Spleen (tissue), 7 donors: Measurements from ENCODE around the gene C16orf87.

ENCODE experiments used
- POLR2A ChIP-seq, 3 donors: fragments of 450-650 bp; IDR thresholded peaks; one replicate each; pipeline ENCODE4 v1.5.1; 2017; ENCODE audit warnings: antibody characterized with exemption in 3 of 3, mild to moderate bottlenecking in 1 of 3
- POLR2AphosphoS5 ChIP-seq, 3 donors: sonication (generic); formaldehyde crosslinking; IDR thresholded peaks; one replicate each; pipeline ENCODE4 v1.5.1; 2017; ENCODE audit warnings: antibody characterized with exemption in 3 of 3
- TF ChIP-seq, protein P1 (sequence below), 11 experiments: fragments of 200-600 bp in 7 of 11; fragments of 450-650 bp in 4 of 11; sonication (generic) in 4 of 11; IDR thresholded peaks in 8 of 11; conservative IDR thresholded peaks in 3 of 11; 1 replicate in 7 of 11; 2 replicates in 4 of 11; pipeline versions ENCODE4 v1.4.0 to v1.8.0; 2016 to 2021; ENCODE audit warnings: antibody characterized with exemption in 11 of 11, inconsistent platforms in 4 of 11, mild to moderate bottlenecking in 1 of 11
- donor health status: DM: no; HTN: no; CAD: no; lungs with moderate emphysema.
- donor health status: DM: no; HTN: no; CAD: no.
- donor health status: DM: no; HTN: no; CAD: no.

DNA sequence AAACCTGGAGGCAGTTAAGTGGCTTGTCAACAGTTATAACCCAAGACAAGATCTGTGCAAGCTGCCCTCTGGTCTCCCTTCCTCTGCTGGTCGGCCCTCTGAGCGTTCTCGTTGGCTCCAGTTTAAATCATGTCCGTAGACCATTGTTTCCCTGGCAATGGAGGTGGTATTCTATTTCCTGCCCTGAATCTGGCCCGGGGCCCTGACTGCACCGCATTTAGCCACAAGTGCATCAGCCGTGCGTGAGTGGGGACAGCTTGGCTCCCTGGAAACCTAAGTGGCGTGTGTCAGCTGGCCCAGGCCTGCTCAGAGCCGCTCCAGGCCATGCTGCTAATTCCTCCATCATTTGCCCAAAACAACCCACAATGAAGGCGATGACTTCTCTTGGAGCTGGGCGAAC, 67.8 kb downstream of the C16orf87 start:
- TF ChIP-seq, protein P1, sequence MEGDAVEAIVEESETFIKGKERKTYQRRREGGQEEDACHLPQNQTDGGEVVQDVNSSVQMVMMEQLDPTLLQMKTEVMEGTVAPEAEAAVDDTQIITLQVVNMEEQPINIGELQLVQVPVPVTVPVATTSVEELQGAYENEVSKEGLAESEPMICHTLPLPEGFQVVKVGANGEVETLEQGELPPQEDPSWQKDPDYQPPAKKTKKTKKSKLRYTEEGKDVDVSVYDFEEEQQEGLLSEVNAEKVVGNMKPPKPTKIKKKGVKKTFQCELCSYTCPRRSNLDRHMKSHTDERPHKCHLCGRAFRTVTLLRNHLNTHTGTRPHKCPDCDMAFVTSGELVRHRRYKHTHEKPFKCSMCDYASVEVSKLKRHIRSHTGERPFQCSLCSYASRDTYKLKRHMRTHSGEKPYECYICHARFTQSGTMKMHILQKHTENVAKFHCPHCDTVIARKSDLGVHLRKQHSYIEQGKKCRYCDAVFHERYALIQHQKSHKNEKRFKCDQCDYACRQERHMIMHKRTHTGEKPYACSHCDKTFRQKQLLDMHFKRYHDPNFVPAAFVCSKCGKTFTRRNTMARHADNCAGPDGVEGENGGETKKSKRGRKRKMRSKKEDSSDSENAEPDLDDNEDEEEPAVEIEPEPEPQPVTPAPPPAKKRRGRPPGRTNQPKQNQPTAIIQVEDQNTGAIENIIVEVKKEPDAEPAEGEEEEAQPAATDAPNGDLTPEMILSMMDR (IDR thresholded peaks at IDR 0.05 in 8 of 11, conservative IDR thresholded peaks at IDR 0.05 in 3 of 11): no peak
- TF ChIP-seq POLR2A (IDR thresholded peaks at IDR 0.05) (no peak), POLR2AphosphoS5 (IDR thresholded peaks at IDR 0.05) (no peak)
